ENCODE measurements around the gene MAP7.
"Not testable (repeated sequence)": the region's sequence is repeated elsewhere in the genome, so short reads cannot be mapped to it uniquely, and the experiment has no call there.

MAP7 gene

DNA sequence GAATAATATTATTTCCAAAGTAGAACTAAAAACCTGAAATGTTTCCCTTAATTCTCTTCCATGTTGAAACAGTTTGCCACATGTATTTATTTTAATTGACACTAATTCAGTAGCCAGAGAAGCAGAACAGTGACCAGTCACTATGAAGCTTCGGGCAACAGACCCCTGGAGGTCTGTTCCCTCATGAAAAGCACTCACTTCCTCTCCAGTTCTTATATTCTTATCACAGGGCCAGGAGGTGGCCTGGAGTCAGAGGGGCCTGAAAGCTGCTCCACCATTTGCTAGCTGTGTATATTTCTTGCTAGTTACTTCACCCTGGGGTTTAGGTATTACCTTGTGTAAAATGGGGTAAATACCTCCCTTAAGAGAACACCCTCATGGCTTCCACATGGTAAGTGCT lies 49.1 kb downstream of the MAP7 start:
- no peak for DNase-seq

DNA sequence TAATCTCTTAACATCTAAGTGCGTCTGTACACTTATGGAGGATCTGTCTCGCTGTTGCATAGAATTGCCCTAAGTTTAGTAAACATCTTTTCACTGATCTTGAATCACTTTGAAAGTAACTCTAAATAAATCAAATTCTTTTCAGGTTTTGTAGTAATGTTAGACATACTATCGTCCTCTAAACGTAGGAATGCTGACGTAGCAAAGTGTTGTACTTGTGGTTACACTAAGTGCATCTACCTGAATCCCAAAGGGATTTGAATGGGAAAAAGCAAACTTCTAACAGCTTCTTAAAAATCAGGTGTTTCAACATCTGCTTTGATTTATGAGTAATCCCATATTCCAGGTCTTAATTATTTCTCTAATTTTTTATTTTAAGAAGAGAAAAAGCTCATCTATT lies 49.8 kb downstream of the MAP7 start:
- no peak for DNase-seq

DNA sequence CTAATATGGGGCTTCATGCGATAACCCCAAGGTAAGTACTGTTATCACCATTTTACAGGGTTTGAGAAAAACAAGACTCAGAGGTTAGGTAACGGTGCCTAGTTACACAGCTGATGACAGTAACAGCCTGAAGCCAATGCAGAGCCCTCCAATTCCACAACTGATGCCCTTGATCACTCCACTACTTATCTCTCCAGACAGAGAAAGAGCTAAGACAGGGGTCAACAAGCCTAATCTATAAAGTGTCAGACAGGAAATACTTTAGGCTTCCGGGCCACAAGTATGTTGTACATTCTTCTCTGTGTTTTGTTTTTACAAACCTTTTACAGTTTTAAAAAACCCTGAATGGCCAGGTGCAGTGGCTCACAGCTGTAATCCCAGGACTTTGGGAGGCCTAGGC lies 50.9 kb downstream of the MAP7 start:
- no peak for DNase-seq

DNA sequence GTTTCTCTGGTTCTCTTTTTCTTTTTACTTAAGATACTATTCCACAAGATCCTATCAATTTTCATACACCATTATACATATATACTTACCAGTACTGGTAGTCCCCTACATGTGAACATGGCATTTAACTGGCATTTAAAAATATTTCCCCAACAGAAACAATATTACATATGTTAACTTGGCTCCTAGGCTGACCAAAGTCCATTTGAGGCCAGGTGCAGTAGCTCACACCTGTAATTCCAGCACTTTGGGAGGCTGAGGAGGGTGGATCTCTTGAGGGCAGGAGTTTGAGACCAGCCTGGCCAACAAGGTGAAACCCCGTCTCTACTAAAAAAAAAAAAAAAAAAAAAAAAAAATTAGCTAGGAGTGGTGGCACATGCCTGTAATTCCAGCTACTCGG lies 53.8 kb downstream of the MAP7 start:
- DNase-seq, result not testable (repeated sequence)

DNA sequence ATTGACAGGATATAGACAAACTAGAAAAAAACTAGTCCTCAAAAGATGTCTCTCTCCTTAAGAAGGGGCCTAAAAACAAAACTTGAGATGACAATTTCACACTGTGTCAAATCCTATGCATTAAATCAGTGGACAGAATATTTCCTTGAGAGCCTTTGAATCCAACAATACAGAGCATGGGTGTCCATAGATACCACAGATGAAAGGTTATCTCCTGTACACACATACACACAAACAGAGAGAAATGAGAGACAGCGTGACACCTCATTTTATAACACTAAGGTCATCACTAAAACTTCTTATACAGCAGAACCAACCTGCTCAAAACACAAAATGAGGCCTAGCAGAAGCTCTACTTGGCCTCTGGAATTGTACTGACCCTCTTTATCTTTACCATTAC lies 55.5 kb downstream of the MAP7 start:
- no peak for DNase-seq

DNA sequence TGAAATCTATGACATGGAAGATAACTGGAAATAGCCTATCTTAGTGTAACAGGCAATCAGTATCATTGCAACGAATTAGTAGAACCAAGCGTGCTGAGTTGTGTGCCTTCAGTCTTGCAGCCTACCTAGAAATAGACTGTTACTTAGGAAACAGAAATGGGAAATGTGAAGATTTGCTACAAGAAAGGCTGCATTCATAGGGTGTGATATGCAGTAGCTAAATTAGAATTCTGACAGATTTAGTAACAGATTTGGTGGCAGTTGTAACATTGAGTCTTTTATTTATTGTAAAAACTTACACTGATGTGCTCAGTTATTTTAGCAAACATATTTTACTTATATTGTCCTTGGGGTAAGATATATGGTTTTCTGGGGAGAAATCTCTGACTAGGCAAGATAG lies 56.2 kb downstream of the MAP7 start:
- DNase-seq, result no peak

DNA sequence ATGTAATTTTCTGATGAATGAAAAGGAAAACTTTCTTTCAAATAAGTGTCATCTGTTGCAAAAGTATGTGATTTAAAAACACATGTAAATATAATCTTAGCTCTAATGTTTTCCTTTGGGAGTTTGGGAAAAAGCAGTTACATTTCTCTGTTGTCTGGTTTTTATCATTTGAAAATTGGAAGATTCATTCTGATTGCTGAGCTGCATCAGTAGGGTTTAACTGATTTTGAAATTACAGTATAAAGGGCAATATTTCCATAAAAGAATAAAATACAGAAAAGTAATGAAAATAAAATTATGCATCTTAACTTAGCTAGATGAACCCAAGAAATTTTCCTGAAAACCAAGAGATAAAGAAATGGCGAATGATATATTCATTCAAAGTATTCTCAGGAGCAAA lies 57.8 kb downstream of the MAP7 start:
- no peak for DNase-seq

DNA sequence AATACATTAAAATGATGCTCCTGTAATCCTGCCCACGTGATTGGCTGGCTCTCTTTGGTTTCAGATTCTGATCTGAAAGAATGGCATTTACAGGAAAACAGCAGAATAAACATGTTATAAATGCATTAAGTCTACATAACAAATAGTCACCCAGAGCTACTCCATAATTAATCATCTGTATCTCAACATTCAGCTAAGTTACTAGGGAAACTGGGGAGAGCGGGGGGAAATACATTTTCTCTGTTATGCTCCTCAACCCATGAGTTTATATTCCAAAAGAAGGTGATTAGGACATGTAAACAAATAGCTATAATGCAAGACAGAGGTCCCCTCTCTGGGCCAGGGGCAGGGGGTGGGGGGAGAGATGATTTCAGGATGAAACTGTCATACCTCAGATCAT lies 58.5 kb downstream of the MAP7 start:
- DNase-seq, result no peak

DNA sequence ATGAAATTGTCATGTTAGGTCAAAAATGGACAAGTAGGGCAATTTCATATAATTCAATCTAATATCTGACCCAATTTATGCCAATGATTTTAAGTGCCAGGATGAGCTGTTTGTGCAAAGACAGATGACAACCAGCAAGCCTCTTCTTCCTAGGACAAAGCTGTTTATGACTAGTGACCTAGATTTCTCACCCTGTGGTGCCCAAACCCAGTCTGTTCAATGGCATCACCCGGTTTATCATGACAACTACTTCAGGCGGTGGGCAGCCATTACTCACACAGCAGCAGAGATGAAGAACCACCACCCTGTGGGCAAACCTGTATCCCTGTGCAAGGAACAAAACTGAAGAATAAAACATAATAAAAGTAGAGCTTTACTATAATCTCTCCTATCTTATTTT lies 59.0 kb downstream of the MAP7 start:
- no peak for DNase-seq

DNA sequence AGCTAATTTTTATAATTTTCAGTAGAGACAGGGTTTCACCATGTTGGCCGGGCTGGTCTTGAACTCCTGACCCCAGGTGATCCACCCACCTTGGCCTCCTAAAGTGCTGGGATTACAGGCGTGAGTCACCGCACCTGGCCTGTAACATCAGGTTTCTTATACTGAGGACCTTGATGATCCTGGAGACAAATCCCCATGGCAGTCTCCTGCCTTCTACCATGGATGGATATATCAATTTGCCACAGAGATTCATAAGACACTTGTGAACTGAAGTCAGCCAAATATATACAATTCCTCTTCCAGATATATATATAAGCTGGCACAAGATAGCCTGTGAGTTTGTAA lies 60.6 kb downstream of the MAP7 start:
- not testable (repeated sequence) for DNase-seq

DNA sequence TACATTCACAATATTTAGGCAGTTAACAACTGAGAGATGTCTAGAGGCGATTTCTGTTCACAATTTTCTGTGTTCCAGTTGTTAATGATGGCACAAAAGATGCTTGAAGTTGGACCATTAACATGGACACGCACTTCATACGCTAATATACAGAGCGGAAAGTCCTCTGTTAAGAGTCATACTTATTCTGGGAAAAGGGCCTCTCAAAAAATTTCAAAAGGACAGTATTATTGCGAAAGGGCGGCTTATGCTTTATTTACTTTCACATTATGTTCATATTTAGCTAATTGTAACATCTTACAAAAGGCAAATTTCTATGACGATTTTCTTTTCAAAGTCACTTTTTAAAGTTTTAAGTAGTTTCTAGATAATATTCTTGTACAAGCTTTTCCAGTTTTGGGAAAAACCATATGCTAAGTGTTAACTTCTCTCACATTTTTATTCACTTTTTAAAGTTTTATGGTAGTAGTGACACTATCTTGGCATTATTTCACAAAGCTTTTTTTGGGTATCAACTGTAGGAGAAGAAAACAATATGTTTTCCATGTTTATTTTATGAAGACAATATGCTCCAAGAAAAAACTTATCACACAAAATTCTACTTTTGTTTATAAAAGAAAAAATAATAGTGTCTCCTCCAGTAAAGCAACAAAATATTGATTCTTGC lies 62.3 kb downstream of the MAP7 start:
- no peak for DNase-seq

DNA sequence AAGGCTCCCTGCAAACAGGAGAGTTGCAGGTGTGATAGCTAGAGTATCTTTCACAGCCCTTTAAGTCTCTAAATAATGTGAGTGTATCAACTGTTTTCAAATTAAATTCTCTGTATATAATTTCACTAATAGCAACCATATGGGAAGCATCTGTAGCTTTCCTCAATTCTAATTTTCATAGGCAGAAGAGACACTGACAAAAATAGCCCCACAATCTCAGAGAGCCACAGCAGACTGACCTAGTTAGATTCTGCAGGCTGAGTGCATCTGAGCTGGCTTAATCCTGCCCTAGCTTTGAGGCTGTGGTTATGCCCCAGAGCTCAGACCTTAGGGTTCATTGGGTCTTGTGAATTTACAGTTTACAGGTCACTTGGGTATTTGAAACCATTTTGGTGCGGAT lies 63.9 kb downstream of the MAP7 start:
- no peak for DNase-seq

DNA sequence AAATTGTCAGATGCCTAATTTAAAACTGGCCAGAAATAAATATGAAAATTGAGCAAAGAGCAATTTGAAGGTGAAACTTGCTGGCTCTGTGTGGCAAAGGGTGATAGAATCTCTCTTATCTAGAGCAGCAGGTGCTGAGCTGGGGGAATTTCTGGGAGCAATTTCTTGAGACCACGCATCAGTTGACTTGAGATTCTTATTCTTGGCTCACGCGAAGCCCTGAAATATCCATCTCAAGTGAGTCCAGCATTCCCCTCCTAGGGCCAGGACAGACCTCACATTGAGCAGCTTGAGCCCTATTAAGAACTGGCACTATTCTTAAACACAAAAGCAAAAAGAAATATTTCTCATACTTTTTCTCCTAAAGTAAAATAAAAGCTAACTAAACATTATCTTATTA lies 66.3 kb downstream of the MAP7 start:
- DNase-seq, result no peak

DNA sequence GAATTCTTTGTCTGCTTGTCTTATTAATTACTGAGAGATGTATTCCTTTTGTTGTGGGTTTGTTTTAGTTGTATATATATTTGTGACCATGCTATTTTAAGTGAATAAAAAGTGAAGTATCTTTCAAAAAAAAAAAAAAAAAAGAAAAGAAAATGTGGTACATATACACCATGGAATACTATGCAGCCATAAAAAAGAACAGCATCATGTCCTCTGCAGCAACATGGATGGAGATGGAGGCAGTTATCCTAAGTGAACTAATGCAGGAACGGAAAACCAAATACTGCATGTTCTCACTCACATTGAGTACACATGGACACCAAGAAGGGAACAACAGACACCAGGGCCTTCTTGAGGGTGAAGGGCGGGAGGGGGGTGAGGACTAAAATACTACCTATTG lies 67.2 kb downstream of the MAP7 start:
- DNase-seq, result not testable (repeated sequence)

DNA sequence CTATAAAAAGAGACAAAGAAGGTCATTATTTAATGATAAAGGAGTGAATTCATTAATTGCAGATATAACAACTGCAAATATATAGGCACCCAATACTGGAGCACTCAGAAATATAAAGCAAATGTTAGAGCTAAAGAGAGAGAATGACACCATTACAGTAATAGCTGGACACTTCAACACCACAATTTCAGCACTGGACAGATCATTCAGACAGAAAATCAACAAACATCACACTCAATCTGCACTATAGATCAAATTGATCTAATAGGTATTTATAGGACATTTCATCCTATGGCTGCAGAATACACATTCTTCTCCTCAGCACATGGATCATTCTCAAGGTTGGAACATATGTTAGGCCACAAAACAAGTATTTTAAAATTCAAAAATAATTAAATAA lies 72.7 kb downstream of the MAP7 start:
- DNase-seq, result no peak

DNA sequence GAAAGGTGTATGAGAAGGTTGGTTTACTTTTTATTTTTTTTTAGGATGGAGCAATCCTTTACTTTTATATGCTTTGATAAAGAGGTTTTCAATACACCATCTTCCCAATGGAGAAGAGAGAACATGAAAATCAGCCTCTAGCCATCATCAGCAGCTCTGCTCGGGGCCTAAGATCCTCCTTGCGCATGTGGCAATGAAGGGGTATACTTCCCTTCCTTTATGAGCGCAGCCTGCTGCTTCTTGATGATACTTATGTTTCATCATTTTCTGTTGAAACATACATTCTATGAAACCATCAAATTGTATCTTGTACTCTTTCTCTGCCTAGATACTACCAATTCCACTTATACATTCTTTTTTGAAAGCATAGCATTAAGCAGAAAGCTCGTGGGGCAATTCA lies 74.5 kb downstream of the MAP7 start:
- no peak for DNase-seq

DNA sequence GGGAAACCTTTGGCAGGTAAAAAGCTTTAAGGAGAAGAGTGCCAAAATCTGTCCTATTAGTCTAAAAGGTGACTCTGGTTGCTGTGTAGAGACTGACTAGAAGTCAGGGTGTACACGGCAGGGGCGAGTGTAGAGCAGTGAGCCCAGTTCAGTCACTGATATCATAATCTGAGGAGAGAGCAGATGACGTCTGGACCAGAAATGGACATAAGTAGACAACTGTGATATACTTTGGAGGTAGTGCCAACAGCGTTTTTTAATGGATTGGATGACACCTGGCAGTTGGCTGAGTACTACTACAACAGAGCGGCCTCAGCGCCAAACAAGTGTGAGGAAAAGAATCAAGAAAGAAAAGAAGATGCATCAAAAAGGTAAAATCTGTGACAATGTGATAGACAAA lies 76.0 kb downstream of the MAP7 start:
- DNase-seq, result no peak

DNA sequence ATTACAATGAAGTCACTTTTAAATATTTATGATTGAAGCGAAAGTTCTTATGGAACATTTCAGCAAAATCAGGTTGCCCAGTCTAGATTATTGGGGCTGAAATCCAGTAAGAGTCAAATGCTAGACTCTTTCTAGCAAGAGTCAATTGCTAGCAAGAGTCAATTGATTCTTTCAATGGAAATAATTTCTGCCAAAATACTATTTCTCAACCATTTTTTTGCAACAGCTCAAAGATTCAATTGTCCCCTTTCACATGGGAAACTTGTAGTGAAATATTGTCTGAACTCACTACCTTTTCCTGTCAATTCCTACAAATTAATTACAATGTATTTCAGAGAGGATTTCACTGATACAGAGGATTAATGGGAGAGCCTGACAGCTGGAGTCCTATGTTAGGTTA lies 78.3 kb downstream of the MAP7 start:
- DNase-seq, result no peak

DNA sequence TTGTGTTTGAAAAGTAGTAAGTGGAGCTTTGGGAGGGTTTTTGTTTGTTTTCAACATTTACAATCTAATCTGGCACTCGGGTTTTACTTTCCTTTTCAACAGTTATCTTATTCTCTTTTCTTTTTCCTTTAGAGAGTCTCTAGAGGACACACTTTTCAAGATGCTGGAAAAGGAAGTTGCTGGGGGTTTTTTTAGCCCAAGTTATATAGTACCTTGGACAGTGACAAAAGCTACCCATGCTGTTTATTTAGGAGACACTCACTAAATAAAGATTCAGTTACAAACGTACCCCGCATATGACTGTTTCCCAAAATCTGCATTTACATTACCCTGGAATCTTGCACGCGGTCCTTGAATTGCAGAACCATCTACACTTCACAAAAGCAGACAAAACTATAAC lies 78.8 kb downstream of the MAP7 start:
- DNase-seq, result no peak

DNA sequence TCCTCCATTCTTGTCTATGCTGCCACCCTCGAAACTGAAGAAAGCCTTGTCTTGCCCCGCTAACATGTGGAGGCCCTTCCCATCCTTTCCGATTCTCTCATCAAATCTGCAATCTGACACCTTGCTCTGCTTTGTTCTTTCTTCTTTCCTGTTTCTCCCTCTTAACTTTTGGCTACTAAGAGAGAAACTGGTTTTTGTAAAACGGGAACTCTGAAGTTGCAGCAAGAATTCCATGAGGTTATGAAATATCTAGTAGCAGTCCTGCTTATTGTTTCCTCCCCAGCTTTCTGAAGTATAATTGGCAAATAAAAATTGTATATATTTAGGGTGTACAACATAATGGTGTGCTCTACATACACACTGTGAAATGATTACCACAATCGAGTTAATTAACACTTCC lies 80.2 kb downstream of the MAP7 start:
- DNase-seq, result no peak

DNA sequence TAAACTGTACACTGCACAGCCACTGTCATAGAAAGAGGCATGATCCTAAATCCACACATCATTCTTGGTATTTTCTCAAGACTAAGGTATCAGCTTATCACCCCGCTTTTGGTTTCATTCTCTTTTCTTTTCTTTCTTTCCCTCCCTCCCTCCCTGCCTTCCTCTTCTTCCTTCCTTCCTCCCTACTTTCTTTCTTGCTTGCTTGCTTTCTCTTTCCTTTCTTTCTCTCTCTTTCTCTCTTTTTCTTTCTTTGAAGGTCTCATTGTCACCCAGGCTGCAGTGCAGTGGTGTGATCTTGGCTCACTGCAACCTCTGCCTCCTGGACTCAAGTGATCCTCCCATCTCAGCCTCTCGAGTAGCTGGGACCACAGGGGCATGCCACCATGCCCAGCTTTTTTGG lies 81.1 kb downstream of the MAP7 start:
- no peak for DNase-seq

DNA sequence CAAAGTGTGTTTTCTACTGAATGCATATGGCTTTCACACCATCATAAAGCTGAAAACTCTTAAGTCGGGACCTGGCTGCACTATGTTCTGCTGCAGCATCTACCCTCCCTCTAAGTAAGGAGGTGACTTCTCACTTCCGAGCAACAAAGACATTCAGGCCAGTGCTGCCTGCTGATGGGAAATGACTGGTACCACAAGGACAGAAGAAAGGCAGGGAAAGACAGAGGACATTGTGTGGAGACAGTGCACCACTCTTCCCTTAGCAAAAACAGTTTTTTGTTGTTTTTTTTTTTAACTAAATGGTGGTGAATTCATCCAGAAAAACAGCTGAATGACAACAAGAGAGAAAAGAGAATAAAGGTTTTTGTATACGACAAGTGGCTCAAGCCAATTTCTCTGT lies 81.5 kb downstream of the MAP7 start:
- DNase-seq, result no peak

DNA sequence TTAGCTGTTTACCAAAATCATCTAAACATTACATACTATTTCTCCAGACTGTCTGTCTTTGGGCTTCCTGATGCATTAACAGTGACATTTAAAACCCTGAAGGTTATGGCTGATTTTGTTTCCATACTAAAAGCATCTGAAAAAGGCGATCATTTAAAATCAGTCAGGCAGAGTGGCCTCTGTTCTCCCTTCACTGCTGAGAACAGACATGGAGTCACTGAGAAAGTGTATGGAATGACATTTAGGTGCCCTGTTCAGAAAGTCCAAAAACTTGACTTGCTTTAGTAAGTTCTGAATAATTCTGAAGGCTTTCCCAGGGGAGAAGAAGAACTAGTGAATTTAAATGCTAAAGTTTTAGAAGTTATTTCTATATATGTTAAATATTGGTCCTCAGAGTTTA lies 83.0 kb downstream of the MAP7 start:
- no peak for DNase-seq

DNA sequence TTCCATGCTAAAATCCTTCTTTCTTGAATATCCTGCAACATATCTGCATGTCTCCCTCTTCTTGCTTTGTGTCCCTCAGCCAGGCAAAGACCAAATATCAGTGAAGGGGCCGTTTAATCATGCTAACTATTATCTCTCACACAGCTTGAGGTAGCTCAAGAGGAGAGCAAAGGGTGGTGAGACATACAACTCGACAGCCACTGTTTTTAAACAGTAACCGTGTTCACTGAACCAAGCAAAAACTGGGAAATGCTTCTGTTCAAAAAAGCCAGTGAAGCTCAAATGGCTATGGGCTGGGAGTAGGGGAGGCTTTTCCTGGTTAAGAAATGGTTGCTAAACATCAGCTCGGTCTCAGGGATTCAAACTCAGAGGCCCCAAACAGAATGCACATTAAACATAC lies 83.4 kb downstream of the MAP7 start:
- DNase-seq, result no peak

DNA sequence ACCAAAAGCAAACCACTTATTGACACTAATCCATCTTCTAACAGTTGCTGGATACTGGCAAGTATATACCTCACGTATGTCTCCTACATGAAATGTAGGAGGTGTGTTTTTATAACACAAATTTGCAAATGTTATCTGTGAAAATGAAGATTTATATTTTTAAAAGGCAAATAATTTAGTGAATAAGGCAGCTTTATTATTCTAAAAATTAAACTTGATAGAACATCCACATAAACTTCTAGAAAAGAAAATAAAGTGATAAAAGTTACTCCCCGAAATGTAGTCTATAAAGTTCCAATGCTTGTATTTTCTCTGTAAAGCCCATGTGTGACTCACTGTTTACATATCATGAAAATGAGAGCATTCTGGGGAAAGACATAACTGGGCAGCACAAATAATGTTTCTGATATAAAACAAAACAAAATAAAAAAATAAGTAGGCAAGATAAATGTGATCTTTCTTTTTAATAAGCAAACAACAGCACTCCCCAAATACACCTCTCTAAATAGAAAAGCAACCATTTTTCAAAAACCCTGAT lies 84.4 kb downstream of the MAP7 start:
- DNase-seq, result no peak

DNA sequence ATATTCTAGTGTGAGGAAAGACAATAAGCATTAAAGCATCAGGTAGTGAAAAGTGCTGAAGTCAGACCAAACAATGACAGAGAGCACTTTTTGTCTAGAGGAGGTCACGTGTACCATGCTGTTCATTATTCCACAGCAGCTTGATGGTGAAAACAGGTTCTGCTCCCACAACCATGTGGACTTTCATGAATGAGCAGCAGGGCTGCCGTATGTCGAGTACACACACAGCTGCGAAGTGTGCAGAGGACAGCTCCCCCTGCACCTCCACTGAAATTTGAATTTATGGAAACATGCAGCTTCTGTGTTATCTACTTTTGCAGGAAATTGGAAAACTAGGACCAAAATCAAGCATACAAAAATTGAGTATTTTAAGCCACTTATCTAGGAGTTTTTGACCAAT lies 85.3 kb downstream of the MAP7 start:
- DNase-seq, result no peak

Data from GF-D8 (cell line).